Adipocyte (in vitro differentiated cells): Measurements from ENCODE around the gene CLEC4G.

Source experiments
- DNase-seq: peaks from one replicate; pipeline ENCODE4 v3.0.0-alpha.2; 2015; ENCODE audit warnings: low read depth
- H3K27me3 ChIP-seq: replicated peaks from 2 replicates; pipeline ENCODE4 v1.7.0; 2013; ENCODE audit warnings: mild to moderate bottlenecking, low read length, moderate library complexity; ENCODE audit not compliant: control insufficient read depth, insufficient read depth
- H3K36me3 ChIP-seq: 2 replicates; pipeline ENCODE4 v1.7.0; 2013; ENCODE audit warnings: low read length, mild to moderate bottlenecking, moderate library complexity; ENCODE audit not compliant: control insufficient read depth, insufficient read depth, severe bottlenecking
- H3K4me1 ChIP-seq: 2 replicates; pipeline ENCODE4 v1.7.0; 2013; ENCODE audit warnings: mild to moderate bottlenecking, low read length, moderate library complexity; ENCODE audit not compliant: control insufficient read depth, insufficient read depth
- H3K4me3 ChIP-seq: 2 replicates; pipeline ENCODE4 v1.7.0; 2013; ENCODE audit warnings: mild to moderate bottlenecking, low read length, moderate library complexity
- H3K9ac ChIP-seq: 2 replicates; pipeline ENCODE4 v1.7.0; 2013; ENCODE audit warnings: mild to moderate bottlenecking, low read length, moderate library complexity
- H3K9me3 ChIP-seq: 2 replicates; pipeline ENCODE4 v1.7.0; 2013; ENCODE audit warnings: mild to moderate bottlenecking, low read length, moderate library complexity; ENCODE audit not compliant: control insufficient read depth

Gene CLEC4G

GRCh38 chr19:7701654-7702457 is 30.1 kb downstream of the CLEC4G start, which contains the start of gene FCER2:
FCER2 (minus strand) TSS chr19:7702131; CDS start chr19:7699760, 2,371 bp downstream.
- Histone ChIP-seq H3K27me3 (peaks cover 54% of the 10 kb centered on the region), H3K9ac (no peak within 1 kb of the TSS), H3K36me3 (no peaks in the 10 kb centered on the region), H3K9me3 (no peaks in the 10 kb centered on the region), H3K4me3 (no peak within 1 kb of the TSS), H3K4me1 (no peaks in the 10 kb centered on the region)
- DNase-seq: no peak

- DNase-seq: no peak
- H3K9me3 ChIP-seq: no peaks in the 10 kb centered on the region
- no peaks in the 10 kb centered on the region for H3K4me1 ChIP-seq
- no peaks in the 10 kb centered on the region for H3K36me3 ChIP-seq
- H3K9ac ChIP-seq: no peak overlapping the region
- H3K27me3 ChIP-seq: peaks cover 53% of the 10 kb centered on the region
- no peak overlapping the region for H3K4me3 ChIP-seq
These were observed 30.8 kb downstream of the CLEC4G start for GRCh38 chr19:7701049-7701653.

GRCh38 chr19:7699417-7700401 is 32.2 kb downstream of the CLEC4G start:
- Histone ChIP-seq H3K27me3 (peaks cover 53% of the 10 kb centered on the region), H3K9me3 (no peaks in the 10 kb centered on the region), H3K4me1 (no peaks in the 10 kb centered on the region), H3K9ac (no peak overlapping the region), H3K4me3 (no peak overlapping the region), H3K36me3 (no peaks in the 10 kb centered on the region)
- DNase-seq: no peak

- H3K36me3 ChIP-seq: no peaks in the 10 kb centered on the region
- H3K4me1 ChIP-seq: no peaks in the 10 kb centered on the region
- no peak overlapping the region for H3K9ac ChIP-seq
- H3K27me3 ChIP-seq: peaks cover 54% of the 10 kb centered on the region
- no peak overlapping the region for H3K4me3 ChIP-seq
- no peaks in the 10 kb centered on the region for H3K9me3 ChIP-seq
- DNase-seq: no peak
These were observed 32.9 kb downstream of the CLEC4G start for GRCh38 chr19:7699003-7699402.

GRCh38 chr19:7698583-7698982 is 33.3 kb downstream of the CLEC4G start:
- Histone ChIP-seq H3K4me1 (no peaks in the 10 kb centered on the region), H3K36me3 (no peaks in the 10 kb centered on the region), H3K9me3 (no peaks in the 10 kb centered on the region), H3K9ac (no peak overlapping the region), H3K4me3 (no peak overlapping the region), H3K27me3 (peaks cover 54% of the 10 kb centered on the region)
- DNase-seq: no peak

GRCh38 chr19:7697721-7698287 is 34.1 kb downstream of the CLEC4G start:
- Histone ChIP-seq H3K9me3 (no peaks in the 10 kb centered on the region), H3K4me1 (no peaks in the 10 kb centered on the region), H3K9ac (no peak overlapping the region), H3K36me3 (no peaks in the 10 kb centered on the region), H3K27me3 (peaks cover 50% of the 10 kb centered on the region), H3K4me3 (no peak overlapping the region)
- no peak for DNase-seq

GRCh38 chr19:7694499-7694898 is 37.4 kb downstream of the CLEC4G start:
- H3K4me3 ChIP-seq: no peak overlapping the region
- DNase-seq: no peak
- peaks cover 8% of the 10 kb centered on the region for H3K9me3 ChIP-seq
- H3K36me3 ChIP-seq: no peaks in the 10 kb centered on the region
- H3K27me3 ChIP-seq: peaks cover 44% of the 10 kb centered on the region
- no peak overlapping the region for H3K9ac ChIP-seq
- no peaks in the 10 kb centered on the region for H3K4me1 ChIP-seq

- H3K9me3 ChIP-seq: peaks cover 8% of the 10 kb centered on the region
- H3K27me3 ChIP-seq: peaks cover 26% of the 10 kb centered on the region
- no peak overlapping the region for H3K9ac ChIP-seq
- H3K36me3 ChIP-seq: no peaks in the 10 kb centered on the region
- H3K4me1 ChIP-seq: no peaks in the 10 kb centered on the region
- DNase-seq: no peak
- no peak overlapping the region for H3K4me3 ChIP-seq
These were observed 39.4 kb downstream of the CLEC4G start for GRCh38 chr19:7692417-7693088.

- Histone ChIP-seq H3K4me3 (no peak overlapping the region), H3K9ac (no peak overlapping the region), H3K9me3 (peaks cover 8% of the 10 kb centered on the region), H3K27me3 (peaks cover 18% of the 10 kb centered on the region), H3K36me3 (no peaks in the 10 kb centered on the region), H3K4me1 (no peaks in the 10 kb centered on the region)
- no peak for DNase-seq
These were observed 40.4 kb downstream of the CLEC4G start for GRCh38 chr19:7691497-7691896.

GRCh38 chr19:7690779-7691258 is 41.1 kb downstream of the CLEC4G start:
- no peak for DNase-seq
- no peak overlapping the region for H3K9ac ChIP-seq
- no peaks in the 10 kb centered on the region for H3K36me3 ChIP-seq
- no peak overlapping the region for H3K4me3 ChIP-seq
- H3K27me3 ChIP-seq: peaks cover 14% of the 10 kb centered on the region
- no peaks in the 10 kb centered on the region for H3K4me1 ChIP-seq
- peaks cover 8% of the 10 kb centered on the region for H3K9me3 ChIP-seq
